Right renal cortex interstitium (tissue), 3 donors: Measurements from ENCODE around the gene PSMA7. TPM values are rescaled to one million over a fixed set of nuclear protein-coding genes. Genes with fewer than 3 reads are reported as not detected.

ENCODE experiments used
- DNase-seq, 3 donors: peaks; one replicate each; pipeline ENCODE4 v3.0.0-alpha.2; 2013; ENCODE audit warnings: low read depth in 3 of 3, low spot score in 2 of 3
- polyA plus RNA-seq, 3 donors: library from polyadenylated mRNA; unstranded; fragments of 120-200 nt; gene quantifications; one replicate each; pipeline ENCODE4 v1.2.1, GENCODE V29; 2013; ENCODE audit not compliant: insufficient read length in 3 of 3

The PSMA7 gene
- polyA plus RNA-seq, 3 donors, result 169 to 200 (median 192) TPM

- no peak for DNase-seq
Observed at GRCh38 chr20:62139636-62140035, 3.6 kb downstream of the PSMA7 start.

GRCh38 chr20:62138912-62139311, 4.3 kb downstream of the PSMA7 start:
- DNase-seq, result no peak

GRCh38 chr20:62138204-62138543, 5.0 kb downstream of the PSMA7 start:
- DNase-seq, result no peak

GRCh38 chr20:62137478-62138203, 5.6 kb downstream of the PSMA7 start:
- DNase-seq, result no peak

GRCh38 chr20:62137092-62137384, 6.2 kb downstream of the PSMA7 start:
- no peak for DNase-seq

- no peak for DNase-seq
Observed at GRCh38 chr20:62136283-62137091, 6.7 kb downstream of the PSMA7 start.

- DNase-seq, result no peak
Observed at GRCh38 chr20:62135573-62136266, 7.5 kb downstream of the PSMA7 start.

- no peak for DNase-seq
Observed at GRCh38 chr20:62134735-62135231, 8.4 kb downstream of the PSMA7 start.

GRCh38 chr20:62133864-62134263, 9.3 kb downstream of the PSMA7 start:
- DNase-seq, result no peak

- DNase-seq, result no peak
Observed at GRCh38 chr20:62133051-62133845, 9.9 kb downstream of the PSMA7 start.

- DNase-seq, result no peak
Observed at GRCh38 chr20:62132421-62132820, 10.8 kb downstream of the PSMA7 start.

GRCh38 chr20:62131560-62132320, 11.5 kb downstream of the PSMA7 start:
- no peak for DNase-seq

GRCh38 chr20:62129731-62130531, 13.3 kb downstream of the PSMA7 start:
- DNase-seq, result no peak

GRCh38 chr20:62128502-62128901, 14.7 kb downstream of the PSMA7 start:
- DNase-seq, result no peak

GRCh38 chr20:62127799-62128198, 15.4 kb downstream of the PSMA7 start:
- DNase-seq, result no peak

- DNase-seq, result no peak
Observed at GRCh38 chr20:62126141-62126540, 17.1 kb downstream of the PSMA7 start.

GRCh38 chr20:62123450-62124118, 19.6 kb downstream of the PSMA7 start:
- DNase-seq, result no peak

- DNase-seq, result no peak
Observed at GRCh38 chr20:62122654-62123449, 20.3 kb downstream of the PSMA7 start.
